TTC549 (cell line): ENCODE measurements around the gene EPGN.

Experiments used
- FAIRE-seq: peaks from 2 replicates; lab custom pipeline; 2012; peaks lifted over from hg19 to GRCh38; lab: Jason Lieb, UNC

Gene EPGN

GRCh38 chr4:74311696-74312313 is 3.5 kb downstream of the EPGN start:
- peak; percentile 15 for FAIRE-seq

- no peak for FAIRE-seq
Observed at GRCh38 chr4:74314329-74314728, 6.1 kb downstream of the EPGN start.

GRCh38 chr4:74314944-74315343 is 6.7 kb downstream of the EPGN start:
- FAIRE-seq: no peak

DNA sequence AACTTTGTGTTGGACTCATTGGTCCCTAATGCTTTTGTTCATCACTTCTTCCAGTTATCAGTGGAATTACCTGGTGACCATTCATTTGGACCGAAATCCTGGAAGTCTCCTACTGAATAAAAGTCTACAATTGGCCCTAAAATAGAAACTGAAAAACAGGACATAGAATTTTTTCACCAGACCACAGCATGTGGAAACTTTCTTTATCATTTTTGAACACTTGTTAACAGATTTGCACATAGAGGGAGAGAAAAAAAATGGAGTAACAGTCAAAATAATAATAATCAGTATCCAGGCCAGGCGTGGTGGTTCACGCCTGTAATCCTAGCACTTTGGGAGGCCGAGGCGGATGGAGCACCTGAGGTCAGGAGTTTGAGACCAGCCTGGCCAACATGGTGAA is 7.1 kb downstream of the EPGN start:
- FAIRE-seq: no peak

DNA sequence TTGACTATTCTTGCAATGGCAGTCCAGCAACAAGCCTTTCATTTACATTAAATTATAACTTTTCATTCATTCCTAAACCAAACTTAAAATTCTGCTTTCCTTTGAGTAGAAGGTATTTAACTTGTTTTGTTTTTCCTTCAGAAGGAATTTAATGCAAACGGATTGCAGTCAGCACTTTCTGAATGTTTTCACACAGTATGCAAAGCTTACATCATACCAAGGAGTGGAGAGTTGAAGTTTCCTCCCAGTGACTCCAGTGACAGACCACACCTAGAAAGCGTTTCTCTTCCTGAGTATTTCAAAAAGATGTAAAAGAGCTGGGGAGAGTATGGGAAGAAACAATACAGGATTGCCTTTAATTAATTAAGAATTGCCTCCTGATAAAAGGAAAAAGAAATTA is 8.1 kb downstream of the EPGN start:
- FAIRE-seq: no peak

DNA sequence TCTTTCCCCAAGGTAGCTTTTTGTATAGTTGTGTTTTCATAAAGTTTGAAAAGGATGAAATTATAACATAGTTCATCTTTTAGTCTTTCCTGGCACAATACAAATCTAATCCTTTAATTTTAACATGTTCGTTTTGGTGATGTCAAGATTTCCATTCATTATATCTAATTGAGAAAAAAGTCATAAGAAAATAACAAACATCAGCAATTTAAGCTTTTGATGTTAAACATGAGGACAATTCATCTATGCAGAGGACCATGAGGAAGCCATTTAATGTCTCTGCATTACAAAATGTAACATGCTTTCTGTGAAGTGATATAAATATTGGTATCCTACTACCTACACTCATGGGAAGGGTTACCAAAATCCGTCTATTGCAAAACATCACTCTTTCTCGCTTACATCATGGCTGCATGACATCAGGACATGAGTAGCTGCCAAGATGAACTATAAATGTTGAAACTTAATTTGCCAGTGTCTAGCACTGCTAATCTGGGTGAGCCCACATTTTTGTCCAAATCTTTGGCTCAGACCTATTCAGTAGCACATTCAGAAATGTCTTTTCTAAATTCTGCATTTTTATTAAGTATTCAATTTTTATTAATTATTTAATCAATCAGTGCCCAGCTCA is 9.5 kb downstream of the EPGN start:
- FAIRE-seq: no peak

DNA sequence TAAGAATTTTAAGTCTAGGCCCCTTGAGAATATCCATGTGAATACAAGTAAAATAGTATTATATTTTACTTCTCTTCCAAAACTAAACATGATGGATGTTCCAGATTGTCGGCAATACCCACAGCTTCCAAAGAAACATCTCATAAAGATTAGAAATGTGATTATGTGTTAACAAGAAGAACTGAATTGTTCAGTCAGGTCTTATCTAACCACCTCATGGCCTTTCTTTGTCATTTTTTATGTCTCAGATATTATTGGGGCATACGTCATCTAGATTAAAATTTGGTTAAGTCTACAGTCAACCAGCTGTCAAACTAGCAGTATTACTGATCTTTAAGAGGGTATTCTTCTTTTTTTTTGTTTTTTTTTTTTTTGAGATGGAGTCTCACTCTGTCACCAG is 10.0 kb downstream of the EPGN start:
- no peak for FAIRE-seq

DNA sequence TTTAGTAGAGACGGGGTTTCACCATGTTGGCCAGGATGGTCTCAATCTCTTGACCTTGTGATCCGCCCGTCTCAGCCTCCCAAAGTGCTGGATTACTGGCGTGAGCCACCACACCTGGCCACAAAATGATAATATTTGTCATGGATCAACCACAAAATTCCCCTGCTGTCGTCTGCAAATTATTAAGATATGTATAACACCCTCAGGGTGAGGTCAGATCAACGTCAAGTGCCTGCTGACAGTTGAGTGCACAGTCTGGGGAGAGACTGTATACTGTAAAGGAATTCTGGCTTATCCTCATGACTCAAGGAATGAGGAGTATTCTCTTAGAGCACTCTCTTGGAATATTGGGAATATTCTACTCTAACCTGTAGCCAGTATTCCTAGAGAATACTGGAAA is 11.2 kb downstream of the EPGN start:
- FAIRE-seq: no peak

DNA sequence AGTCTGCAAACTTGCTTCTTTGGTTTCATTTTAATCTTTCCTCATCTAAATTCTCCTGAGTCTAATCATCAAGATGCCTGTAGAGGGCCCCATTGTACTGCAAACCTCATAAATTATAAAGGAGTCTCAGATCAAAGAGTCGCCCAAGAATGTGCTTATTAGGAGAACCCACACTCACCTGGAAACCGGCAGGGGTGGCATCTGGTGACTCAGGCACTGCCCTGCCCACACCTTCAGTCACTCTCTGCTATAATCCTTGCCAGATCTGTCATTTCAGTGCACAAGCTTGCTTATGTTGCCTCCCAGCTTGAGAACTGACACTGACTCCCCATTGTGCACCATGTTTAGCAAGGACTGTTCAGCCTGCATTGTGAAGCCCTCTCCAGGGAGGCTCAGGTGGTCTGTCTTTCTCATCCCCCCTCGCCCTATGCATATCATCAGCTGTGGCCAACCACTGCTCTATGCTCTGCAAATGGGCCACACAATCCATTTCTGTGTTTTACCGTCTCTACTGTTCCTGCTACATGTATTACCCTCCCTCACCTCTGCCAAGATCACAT is 12.4 kb downstream of the EPGN start:
- FAIRE-seq: no peak

GRCh38 chr4:74322301-74322700 is 14.0 kb downstream of the EPGN start:
- no peak for FAIRE-seq

DNA sequence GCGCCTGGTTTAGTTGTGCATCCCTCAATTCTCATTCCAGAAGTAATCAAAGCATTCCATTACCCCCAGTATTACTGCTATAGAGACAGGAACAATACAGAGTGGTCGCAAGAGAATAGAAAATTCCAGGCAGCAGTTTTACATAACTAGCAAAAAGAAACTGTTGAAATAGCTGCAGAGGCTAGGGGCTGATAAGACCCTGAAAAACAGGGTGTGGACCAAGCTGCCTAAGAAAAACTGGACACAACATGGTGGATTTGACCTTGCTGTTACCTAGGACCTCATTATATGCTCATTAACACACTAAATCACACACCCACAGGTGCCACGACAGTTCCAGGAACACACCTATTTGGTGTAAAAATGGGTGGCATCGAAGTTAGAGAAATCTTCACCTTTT is 15.4 kb downstream of the EPGN start:
- no peak for FAIRE-seq

GRCh38 chr4:74324262-74324661 is 16.0 kb downstream of the EPGN start:
- FAIRE-seq: no peak

DNA sequence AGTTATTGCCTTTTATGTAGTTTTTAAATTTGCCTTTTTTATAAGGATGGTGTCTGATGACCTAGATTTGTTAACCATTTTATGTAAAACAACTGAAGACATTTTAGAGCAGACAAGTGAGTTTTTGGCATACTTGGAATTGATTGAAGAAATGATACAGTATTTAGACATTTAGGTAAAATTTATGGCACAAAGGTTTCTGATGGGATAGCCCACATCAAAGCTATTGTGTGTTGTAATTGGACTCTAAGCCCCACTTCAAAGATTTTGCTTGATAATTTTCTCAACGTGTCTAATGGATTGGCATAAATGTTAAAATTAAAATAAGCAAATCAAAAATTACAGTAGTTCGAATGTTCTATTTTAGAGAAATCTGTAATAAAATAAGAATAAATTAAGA is 17.6 kb downstream of the EPGN start:
- no peak for FAIRE-seq

DNA sequence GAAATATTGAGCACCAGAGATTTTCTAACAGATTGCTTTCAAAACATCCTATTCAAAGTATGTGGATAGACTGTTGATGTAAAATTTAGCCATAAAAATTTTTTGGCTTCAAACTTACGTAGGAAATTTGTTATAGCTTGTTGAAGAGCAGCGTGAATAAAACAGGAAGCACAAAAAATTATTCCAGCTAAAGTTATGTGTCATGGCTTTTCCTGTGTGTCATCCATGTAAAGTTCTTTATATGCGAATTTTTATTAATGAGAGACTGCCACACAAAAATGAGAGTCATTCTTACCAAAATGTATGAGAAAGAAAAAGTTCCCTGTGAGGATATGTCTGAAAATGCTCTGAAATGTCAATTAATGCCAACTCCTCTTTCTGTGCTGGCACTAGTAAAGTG is 19.5 kb downstream of the EPGN start:
- FAIRE-seq: no peak

- no peak for FAIRE-seq
Observed at GRCh38 chr4:74328501-74328900, 20.2 kb downstream of the EPGN start.

- FAIRE-seq: no peak
Observed at GRCh38 chr4:74329307-74329706, 21.0 kb downstream of the EPGN start.

- FAIRE-seq: no peak
Observed at GRCh38 chr4:74330295-74330750, 22.1 kb downstream of the EPGN start.

DNA sequence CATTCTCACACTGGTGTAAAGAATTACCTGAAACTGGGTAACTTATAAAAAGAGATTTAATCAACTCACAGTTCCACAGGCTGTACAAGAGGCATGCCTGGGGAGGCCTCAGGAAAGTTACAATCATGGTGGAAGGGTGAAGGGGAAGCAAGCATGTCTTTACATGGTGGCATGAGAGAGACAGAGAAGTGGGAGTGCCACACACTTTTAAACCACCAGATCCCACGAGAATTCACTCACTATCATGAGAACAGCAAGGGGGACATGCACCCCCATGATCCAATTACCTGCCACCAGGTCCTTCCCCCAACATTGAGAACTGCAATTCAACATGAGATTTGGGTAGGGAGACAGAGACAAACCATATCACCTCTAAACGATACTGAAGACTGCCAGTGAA is 23.0 kb downstream of the EPGN start:
- no peak for FAIRE-seq

GRCh38 chr4:74331944-74332343 is 23.7 kb downstream of the EPGN start:
- FAIRE-seq: no peak

- no peak for FAIRE-seq
Observed at GRCh38 chr4:74334636-74335035, 26.4 kb downstream of the EPGN start.

DNA sequence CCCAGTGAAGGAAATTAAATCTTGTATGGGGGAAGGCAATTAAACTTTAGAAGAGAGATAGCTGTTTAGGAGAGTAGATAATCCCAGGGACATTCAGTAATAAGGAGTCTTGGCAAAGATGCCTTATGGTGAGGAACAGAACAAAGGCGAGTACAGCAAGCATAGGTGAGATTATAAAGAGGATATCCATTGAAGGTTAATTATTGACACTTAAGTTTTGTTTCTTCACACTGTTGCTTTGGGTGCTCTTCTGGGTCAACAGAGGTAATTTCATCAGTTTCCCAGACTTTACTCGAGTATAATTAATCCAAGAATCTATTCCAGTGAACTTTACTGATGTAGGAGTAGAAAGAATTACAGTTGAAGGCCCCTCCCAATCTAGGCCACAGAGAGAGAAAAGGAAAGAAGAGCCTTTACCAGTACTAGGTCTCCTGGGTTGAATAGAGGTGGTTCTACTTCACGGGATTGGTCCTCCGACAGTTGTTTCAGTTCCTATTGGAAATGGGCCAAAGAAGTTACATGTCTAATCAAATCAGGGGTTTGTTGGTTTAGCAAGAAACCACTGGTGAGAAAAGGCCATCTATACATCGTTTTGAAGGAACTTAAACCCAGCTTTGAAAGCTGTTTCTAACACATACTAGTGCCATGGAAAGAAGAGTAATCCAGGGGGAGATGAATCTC is 27.2 kb downstream of the EPGN start:
- no peak for FAIRE-seq

GRCh38 chr4:74338792-74339333 is 30.6 kb downstream of the EPGN start:
- FAIRE-seq: no peak

GRCh38 chr4:74339501-74339900 is 31.2 kb downstream of the EPGN start:
- no peak for FAIRE-seq
